Liver (tissue), 9 donors: Measurements from ENCODE around the gene DIP2C. TPM values are rescaled to one million over a fixed set of nuclear protein-coding genes. Genes with fewer than 3 reads are reported as not detected.

Experiments
- DNase-seq: peaks from one replicate; pipeline ENCODE4 v3.0.0-alpha.2; 2017; ENCODE audit warnings: low spot score
- H3K27ac ChIP-seq, 2 donors: one replicate each; pipeline ENCODE4 v1.7.0; 2013; ENCODE audit warnings: inconsistent platforms in 2 of 2, low read length in 2 of 2, control low read depth in 1 of 2, low read depth in 1 of 2, mild to moderate bottlenecking in 1 of 2
- H3K27me3 ChIP-seq, 4 donors: one replicate each; pipeline versions ENCODE4 v1.6.1 to v1.7.0; 2013; ENCODE audit warnings: low read length in 3 of 4, inconsistent platforms in 1 of 4, mild to moderate bottlenecking in 1 of 4, moderate library complexity in 1 of 4; ENCODE audit not compliant: control insufficient read depth in 4 of 4, insufficient read depth in 4 of 4
- H3K36me3 ChIP-seq, 4 donors: one replicate each; pipeline versions ENCODE4 v1.6.1 to v1.7.0; 2013; ENCODE audit warnings: low read length in 3 of 4, mild to moderate bottlenecking in 3 of 4, low read depth in 1 of 4, moderate library complexity in 1 of 4; ENCODE audit not compliant: control insufficient read depth in 4 of 4, insufficient read depth in 3 of 4
- H3K4me1 ChIP-seq, 4 donors: one replicate each; pipeline versions ENCODE4 v1.6.1 to v1.7.0; 2013; ENCODE audit warnings: low read length in 3 of 4, mild to moderate bottlenecking in 3 of 4, moderate library complexity in 1 of 4; ENCODE audit not compliant: control insufficient read depth in 4 of 4, insufficient read depth in 4 of 4
- H3K4me3 ChIP-seq, 3 donors: one replicate each; pipeline versions ENCODE4 v1.6.1 to v1.7.0; 2013; ENCODE audit warnings: low read length in 3 of 3, control low read depth in 1 of 3, low read depth in 1 of 3, mild to moderate bottlenecking in 1 of 3
- H3K9ac ChIP-seq, 2 donors: one replicate each; pipeline ENCODE4 v1.7.0; 2013; ENCODE audit warnings: low read length in 2 of 2, mild to moderate bottlenecking in 2 of 2, moderate library complexity in 2 of 2, control low read depth in 1 of 2, low read depth in 1 of 2
- H3K9me3 ChIP-seq, 4 donors: one replicate each; pipeline versions ENCODE4 v1.6.1 to v1.7.0; 2013; ENCODE audit warnings: low read length in 3 of 4; ENCODE audit not compliant: control insufficient read depth in 4 of 4
- CTCF ChIP-seq: fragments of 150-350 bp; IDR thresholded peaks from 2 replicates; pipeline ENCODE4 v1.5.1; 2017; ENCODE audit warnings: improper control_type of control experiment, low read depth, low read length; ENCODE audit not compliant: missing input control
- HNF4A ChIP-seq, 2 donors: conservative IDR thresholded peaks; 2 replicates each; pipeline ENCODE4 v1.6.1; 2016; ENCODE audit warnings: antibody characterized with exemption in 2 of 2, mild to moderate bottlenecking in 2 of 2
- HNF4G ChIP-seq: IDR thresholded peaks from 2 replicates; pipeline ENCODE4 v1.6.1; 2016; ENCODE audit warnings: antibody characterized with exemption
- JUND ChIP-seq, 2 donors: IDR thresholded peaks; 2 replicates each; pipeline ENCODE4 v1.6.1; 2016; ENCODE audit warnings: antibody characterized with exemption in 2 of 2
- MAX ChIP-seq: IDR thresholded peaks from 2 replicates; pipeline ENCODE4 v1.6.1; 2016; ENCODE audit warnings: antibody characterized with exemption
- NR2F2 ChIP-seq: IDR thresholded peaks from 2 replicates; pipeline ENCODE4 v1.6.1; 2016; ENCODE audit warnings: antibody characterized with exemption
- RAD21 ChIP-seq, 2 donors: IDR thresholded peaks; 2 replicates each; pipeline ENCODE4 v1.6.1; 2016; ENCODE audit warnings: antibody characterized with exemption in 2 of 2, mild to moderate bottlenecking in 2 of 2
- REST ChIP-seq: IDR thresholded peaks from 2 replicates; pipeline ENCODE4 v1.6.1; 2016; ENCODE audit warnings: antibody characterized with exemption, mild to moderate bottlenecking
- TAF1 ChIP-seq: conservative IDR thresholded peaks from 2 replicates; pipeline ENCODE4 v1.6.1; 2016; ENCODE audit warnings: antibody characterized with exemption, mild to moderate bottlenecking
- YY1 ChIP-seq: IDR thresholded peaks from 2 replicates; pipeline ENCODE4 v1.6.1; 2016; ENCODE audit warnings: antibody characterized with exemption, mild to moderate bottlenecking
- ZBTB33 ChIP-seq: IDR thresholded peaks from 2 replicates; pipeline ENCODE4 v1.6.1; 2016; ENCODE audit warnings: antibody characterized with exemption
- WGBS: extraction: QIAGEN DNeasy Blood & Tissue Kit; methylation state at CpG from one replicate; pipeline ENCODE4 v1.1.7; 2013; 5-methylcytosine and 5-hydroxymethylcytosine counted together
- polyA plus RNA-seq, 2 donors: library from polyadenylated mRNA; stranded (reverse) in 1 of 2; unstranded in 1 of 2; fragments of 200-250 nt in 1 of 2; fragments of >200 nt in 1 of 2; fragmentation: Nextera tagmentation in 1 of 2; extraction: Ambion mirVana in 1 of 2; gene quantifications; one replicate each; pipeline versions ENCODE4 v1.2.1 to v1.2.3, GENCODE V29; 2013 to 2015
- total RNA-seq, 2 donors: library from RNA; depleted of rRNA; stranded (reverse); fragments of >200 nt; gene quantifications; one replicate each; pipeline ENCODE4 v1.2.3, GENCODE V29; 2014
- donor health status: healthy.
- donor health status: healthy.
- donor health status: healthy.
- donor health status: healthy.
- donor health status: healthy.

The DIP2C gene
- total and polyA plus RNA-seq, 4 donors: 4.2 to 12.2 (median 5.7) TPM

- no peak for DNase-seq
- WGBS: 92% methylated on average over 26 of the region's 26 CpGs
Measured at GRCh38 chr10:670990-671389, 18.5 kb downstream of the DIP2C start.

More at GRCh38 chr10:670990-671389, 18.5 kb downstream of the DIP2C start:
- Histone ChIP-seq H3K9ac (no peak overlapping the region), H3K36me3 (no peaks in the 10 kb centered on the region), H3K27me3 (no peaks in the 10 kb centered on the region), H3K27ac (no peak overlapping the region), H3K9me3 (no peaks in the 10 kb centered on the region), H3K4me3 (no peak overlapping the region), H3K4me1 (no peaks in the 10 kb centered on the region)
- TF ChIP-seq JUND (IDR thresholded peaks at IDR 0.05) (no peak), REST (no peak), ZBTB33 (no peak), RAD21 (IDR thresholded peaks at IDR 0.05) (no peak), HNF4A (conservative IDR thresholded peaks at IDR 0.05) (no peak), NR2F2 (no peak), YY1 (no peak), CTCF (no peak), TAF1 (no peak), HNF4G (no peak), MAX (no peak)
